ENCODE measurements around the gene C2orf68.
A peak's percentile ranks its signal among the peaks of the same experiment; 100 is the strongest.

C2orf68 gene

GRCh38 chr2:85589181-85589580 is 22.7 kb downstream of the C2orf68 start:
- TF ChIP-seq, protein P1, sequence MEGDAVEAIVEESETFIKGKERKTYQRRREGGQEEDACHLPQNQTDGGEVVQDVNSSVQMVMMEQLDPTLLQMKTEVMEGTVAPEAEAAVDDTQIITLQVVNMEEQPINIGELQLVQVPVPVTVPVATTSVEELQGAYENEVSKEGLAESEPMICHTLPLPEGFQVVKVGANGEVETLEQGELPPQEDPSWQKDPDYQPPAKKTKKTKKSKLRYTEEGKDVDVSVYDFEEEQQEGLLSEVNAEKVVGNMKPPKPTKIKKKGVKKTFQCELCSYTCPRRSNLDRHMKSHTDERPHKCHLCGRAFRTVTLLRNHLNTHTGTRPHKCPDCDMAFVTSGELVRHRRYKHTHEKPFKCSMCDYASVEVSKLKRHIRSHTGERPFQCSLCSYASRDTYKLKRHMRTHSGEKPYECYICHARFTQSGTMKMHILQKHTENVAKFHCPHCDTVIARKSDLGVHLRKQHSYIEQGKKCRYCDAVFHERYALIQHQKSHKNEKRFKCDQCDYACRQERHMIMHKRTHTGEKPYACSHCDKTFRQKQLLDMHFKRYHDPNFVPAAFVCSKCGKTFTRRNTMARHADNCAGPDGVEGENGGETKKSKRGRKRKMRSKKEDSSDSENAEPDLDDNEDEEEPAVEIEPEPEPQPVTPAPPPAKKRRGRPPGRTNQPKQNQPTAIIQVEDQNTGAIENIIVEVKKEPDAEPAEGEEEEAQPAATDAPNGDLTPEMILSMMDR (IDR thresholded peaks at IDR 0.05; ENCODE audit: low read depth, low read length) = no peak
- DNase-seq (ENCODE audit: low read depth in 2 of 2) = no peak
- no peak overlapping the region for H3K4me3 ChIP-seq (replicated peaks in 1 of 2; ENCODE audit: low read depth in 2 of 2, low read length in 2 of 2)

GRCh38 chr2:85588645-85589044 is 23.2 kb downstream of the C2orf68 start:
- TF ChIP-seq, protein P1 (IDR thresholded peaks at IDR 0.05; ENCODE audit: low read depth, low read length) = no peak
- H3K4me3 ChIP-seq (replicated peaks in 1 of 2; ENCODE audit: low read depth in 2 of 2, low read length in 2 of 2) = no peak overlapping the region
- no peak for DNase-seq (ENCODE audit: low read depth in 2 of 2)

DNA sequence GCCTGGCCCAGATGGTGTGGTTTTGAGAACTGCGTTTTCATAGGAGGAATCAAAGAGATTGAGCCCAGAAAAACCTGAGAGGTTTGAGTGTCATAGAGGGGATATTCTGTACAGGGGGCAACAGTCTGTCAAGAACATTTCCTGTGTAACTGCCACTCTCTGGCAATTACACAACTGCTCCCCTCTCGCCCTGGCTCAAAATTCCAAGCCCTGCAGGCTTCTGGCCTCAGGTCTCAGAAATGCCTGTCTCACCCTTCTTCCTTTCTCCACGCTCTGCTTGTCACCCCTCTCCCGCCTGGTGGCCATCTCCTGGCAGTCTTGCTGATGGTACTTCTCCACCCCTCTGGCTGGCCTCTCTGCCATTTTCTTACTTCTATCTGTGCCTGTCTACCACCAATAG is 23.6 kb downstream of the C2orf68 start:
- DNase-seq (ENCODE audit: low read depth in 2 of 2) = no peak
- H3K4me3 ChIP-seq (replicated peaks in 1 of 2; ENCODE audit: low read depth in 2 of 2, low read length in 2 of 2) = no peak overlapping the region
- TF ChIP-seq, protein P1 (IDR thresholded peaks at IDR 0.05; ENCODE audit: low read depth, low read length) = no peak

DNA sequence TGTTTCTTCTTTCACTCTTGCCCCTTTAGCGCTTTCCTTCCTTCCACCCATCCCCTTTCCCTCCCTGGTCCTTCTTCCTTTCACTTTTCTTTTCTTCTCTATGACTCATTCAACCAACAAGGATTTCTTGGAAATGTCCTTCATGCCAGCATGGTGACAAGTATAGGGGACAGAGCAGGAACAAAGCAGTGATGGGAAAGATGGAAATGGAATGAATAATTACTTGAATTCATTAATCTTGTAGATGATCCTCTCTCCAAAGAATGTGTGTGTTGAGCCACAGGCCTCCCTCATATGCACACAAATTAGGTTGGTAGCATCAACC is 26.1 kb downstream of the C2orf68 start:
- peak; percentile 36 to 47 for DNase-seq (ENCODE audit: low read depth in 2 of 2)
- TF ChIP-seq, protein P1 (IDR thresholded peaks at IDR 0.05; ENCODE audit: low read depth, low read length) = no peak
- no peak overlapping the region for H3K4me3 ChIP-seq (replicated peaks in 1 of 2; ENCODE audit: low read depth in 2 of 2, low read length in 2 of 2)

DNA sequence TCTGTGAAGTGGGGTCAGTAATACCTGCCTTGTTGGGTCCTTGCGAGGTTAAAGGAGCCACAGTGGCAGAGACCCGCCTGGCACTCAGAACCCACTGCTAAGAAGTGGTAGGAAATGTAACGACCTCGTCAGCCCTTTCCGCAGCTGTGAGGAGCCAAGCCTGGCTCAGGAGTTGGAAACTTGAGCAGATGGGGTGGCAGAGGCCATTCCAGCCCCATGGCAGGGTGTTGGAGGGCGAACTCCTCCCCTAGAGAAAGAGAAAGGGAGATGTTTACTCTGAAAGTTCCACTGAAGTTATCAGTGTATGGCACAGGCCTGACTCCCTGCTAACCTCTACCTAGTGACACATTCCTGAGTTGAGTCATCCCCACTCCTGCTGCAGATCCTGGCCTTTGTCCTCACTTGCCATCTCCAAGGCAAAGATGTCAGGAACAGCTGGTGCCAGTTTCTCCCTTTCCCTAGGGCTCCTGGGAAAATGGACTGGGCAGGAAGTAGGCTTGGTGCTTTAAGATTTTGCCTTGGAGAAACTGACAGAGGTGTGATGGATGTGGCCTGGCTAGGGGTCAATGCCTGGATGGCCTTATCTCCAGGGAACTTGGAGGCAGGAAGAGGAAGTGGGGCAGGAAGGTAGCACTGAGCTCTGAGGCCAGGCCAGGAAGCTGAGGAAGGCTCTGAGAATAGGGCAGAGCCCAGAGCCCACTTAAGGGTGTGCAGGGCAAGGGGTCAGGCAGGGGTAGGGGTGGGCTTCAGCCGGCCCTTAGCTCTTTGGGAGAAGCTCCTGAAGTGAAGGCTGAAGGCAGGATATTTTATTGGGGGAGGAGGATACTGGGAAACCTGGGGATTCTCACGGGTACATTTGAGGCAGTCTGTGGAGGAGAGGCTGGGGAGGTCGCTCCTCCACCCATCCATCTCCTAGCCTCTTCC is 26.7 kb downstream of the C2orf68 start:
- TF ChIP-seq, protein P1 (IDR thresholded peaks at IDR 0.05; ENCODE audit: low read depth, low read length) = no peak
- peak; percentile 70 for DNase-seq (ENCODE audit: low read depth in 2 of 2)
- H3K4me3 ChIP-seq (replicated peaks in 1 of 2; ENCODE audit: low read depth in 2 of 2, low read length in 2 of 2) = peak overlapping the region; percentile 57 to 60

- peak within 1 kb of the TSS; percentile 57 to 60 for H3K4me3 ChIP-seq (replicated peaks in 1 of 2; ENCODE audit: low read depth in 2 of 2, low read length in 2 of 2)
Observed at GRCh38 chr2:85584354-85584856, 27.5 kb downstream of the C2orf68 start, which contains the start of gene VAMP5. Gene VAMP5 (plus strand): TSS chr2:85584431. CDS start chr2:85584491, 60 bp downstream.

More at GRCh38 chr2:85584354-85584856, 27.5 kb downstream of the C2orf68 start, which contains the start of gene VAMP5:
- DNase-seq (ENCODE audit: low read depth in 2 of 2) = peak; percentile 22 to 33
- TF ChIP-seq, protein P1 (IDR thresholded peaks at IDR 0.05; ENCODE audit: low read depth, low read length) = no peak
